GM18505 (cell line): ENCODE results near the gene TMEM250.

Experiments
- ATAC-seq: cut with Tn5 transposase; IDR thresholded peaks from one replicate; pipeline ENCODE4 v1.9.1; 2021; ENCODE audit not compliant: unreplicated experiment
- POLR2A ChIP-seq: IDR thresholded peaks from 4 replicates; pipeline ENCODE4 v1.6.1; 2011; ENCODE audit warnings: borderline replicate concordance; ENCODE audit not compliant: insufficient read depth, insufficient read length; ENCODE audit errors: extremely low read depth

TMEM250 gene

GRCh38 chr9:136075134-136075841, 43.4 kb downstream of the TMEM250 start:
- no peak for ATAC-seq
- no peak for TF ChIP-seq POLR2A

DNA sequence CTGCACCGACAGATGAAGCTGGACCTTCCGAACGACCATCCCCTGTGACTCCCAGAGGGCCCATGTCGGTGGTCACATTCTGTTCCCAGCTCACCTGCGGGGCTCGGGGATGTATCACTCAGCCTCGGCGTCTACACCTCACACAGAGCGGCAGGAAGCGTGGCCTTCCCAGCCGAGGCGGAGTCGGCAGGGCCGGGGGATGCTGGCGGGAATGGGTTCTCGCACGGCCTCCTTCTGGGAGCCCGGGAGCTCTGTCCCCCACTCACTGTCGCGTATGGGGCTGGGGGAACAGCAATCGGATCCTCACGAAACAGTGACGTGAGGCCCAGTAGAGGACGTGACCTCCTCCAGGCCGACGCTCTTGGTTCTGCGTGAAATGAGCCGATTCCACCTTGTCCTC, 44.0 kb downstream of the TMEM250 start:
- no peak for TF ChIP-seq POLR2A
- ATAC-seq = no peak
